Measurements from ENCODE around the gene SELP. TPM values are rescaled to one million over a fixed set of nuclear protein-coding genes. Genes with fewer than 3 reads are reported as not detected.

Gene SELP
- total and polyA plus RNA-seq, 9 of the 15 experiments (the other 6 are each of a cell fraction or from before 2014, with no cell fraction given), result not detected

DNA sequence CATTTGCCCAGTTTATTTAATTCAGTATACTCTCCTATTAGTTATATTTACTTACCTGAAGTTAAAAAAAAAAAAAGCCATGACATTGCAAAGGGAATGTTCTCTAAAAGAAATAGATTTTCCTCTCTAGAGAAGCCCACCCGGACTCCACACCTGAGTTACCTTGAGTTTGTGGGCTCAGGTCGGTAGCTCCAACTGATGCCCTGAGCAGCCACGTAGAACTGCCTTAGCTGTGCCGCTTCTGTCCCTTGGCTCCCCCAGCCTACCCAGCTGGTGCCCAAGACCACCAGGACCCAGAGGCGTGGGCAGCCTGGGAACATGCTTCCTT lies 43.9 kb downstream of the SELP start:
- no peak for FAIRE-seq
- Histone ChIP-seq H3K9me3 (replicated peaks; ENCODE audit: control insufficient read depth, insufficient read depth, low read depth, low read length) (no peaks in the 10 kb centered on the region), H3K79me2 (ENCODE audit: control insufficient read depth, insufficient read depth, low read length) (no peaks in the 10 kb centered on the region), H3K9ac (ENCODE audit: insufficient read depth in 1 of 2, low read depth in 2 of 2, low read length in 2 of 2) (peak overlapping the region in 1 of 2 experiments; percentile 15; a peak in 1 of 4 replicates), H3K4me1 (replicated peaks in 1 of 2; ENCODE audit: control insufficient read depth in 2 of 2, insufficient read depth in 2 of 2, low read length in 2 of 2) (peaks cover 0 to 4% of the 10 kb centered on the region in 2 experiments; a peak in 1 of 5 replicates), H3K4me3 (no peak overlapping the region), H2AFZ (ENCODE audit: low read depth, low read length) (no peak overlapping the region; the same call in 1 of the 2 replicates), H3K27ac (ENCODE audit: extremely low read depth, low read depth, low read length) (no peak overlapping the region), H3K36me3 (ENCODE audit: control insufficient read depth, insufficient read depth, low read length) (no peaks in the 10 kb centered on the region), H3K9me1 (ENCODE audit: control insufficient read depth, insufficient read depth, low read length) (no peaks in the 10 kb centered on the region), H3K4me2 (ENCODE audit: insufficient read depth, low read length) (no peak overlapping the region), H3K27me3 (ENCODE audit: control insufficient read depth in 2 of 2, insufficient read depth in 2 of 2, low read length in 2 of 2) (peaks cover 4 to 9% of the 10 kb centered on the region in 2 experiments; a peak in 1 of 5 replicates), H4K20me1 (replicated peaks; ENCODE audit: control insufficient read depth, insufficient read depth, low read length) (no peaks in the 10 kb centered on the region)
- 2% methylated on average over 5 of the region's 5 CpGs for WGBS (ENCODE audit: insufficient coverage, low coverage, missing lambda C conversion rate)
- no TSS peak for BruUV-seq (replicated peaks)
- peak; percentile 31; the same call in 1 of the 3 replicates for ATAC-seq
- ChIA-PET POLR2A (interaction anchor here (1.6 kb wide), 1 partner anchor 16 kb away, joined by 5 read pairs; no protein-coding TSS in a partner anchor), CTCF (ENCODE audit: low intra/inter-chr PET ratio) (no interaction called here)
- DNase-seq (ENCODE audit: extremely low read depth in 1 of 4, low spot score in 3 of 4), result no peak
- intact Hi-C loops (cut with micrococcal nuclease) (loop anchor here (1.0 to 5.0 kb wide), 2 partner anchors 126 to 223 kb away; partner anchors contain the start of gene SELL), in situ Hi-C loops (cut with MboI) (no loop called here)
- no peak for TF ChIP-seq ZNF584 (CRISPR knock-in tag; IDR thresholded peaks at IDR 0.05; ENCODE audit: low read depth)
- TF ChIP-seq ZC3H8 (IDR thresholded peaks at IDR 0.05), result no peak
- no peak for TF ChIP-seq PHF8 (IDR thresholded peaks at IDR 0.05; ENCODE audit: borderline replicate concordance, low read length)
- TF ChIP-seq TARDBP (IDR thresholded peaks at IDR 0.05), result no peak
- TF ChIP-seq EWSR1 (IDR thresholded peaks at IDR 0.05; ENCODE audit: borderline replicate concordance, low read depth, partially characterized antibody), result no peak
- no peak for TF ChIP-seq IRF2 (CRISPR knock-in tag; IDR thresholded peaks at IDR 0.05)

DNA sequence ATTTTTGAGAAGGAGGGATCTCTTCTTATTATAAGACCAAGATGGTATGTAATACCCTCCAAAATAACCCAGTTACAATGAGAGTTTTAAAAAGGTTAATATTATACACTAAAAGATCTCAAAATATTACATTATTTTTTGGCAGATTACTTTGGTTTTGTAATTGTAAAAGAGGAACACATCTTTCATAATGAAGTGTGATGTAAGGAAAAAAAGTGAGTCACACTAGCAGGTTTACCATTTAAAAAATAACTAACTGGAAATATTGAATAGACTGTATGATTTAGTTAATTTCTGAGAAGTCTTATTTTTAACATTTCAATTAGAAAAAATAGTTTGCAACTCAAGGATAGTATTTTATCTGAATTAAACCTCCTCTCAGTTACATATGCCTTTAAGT lies 44.7 kb downstream of the SELP start:
- H3K36me3 ChIP-seq (ENCODE audit: control insufficient read depth, insufficient read depth, low read length), result no peaks in the 10 kb centered on the region
- ATAC-seq (no peak), DNase-seq (ENCODE audit: extremely low read depth in 1 of 4, low spot score in 3 of 4) (no peak), FAIRE-seq (peak; percentile 51)
- no peaks in the 10 kb centered on the region for H3K9me1 ChIP-seq (ENCODE audit: control insufficient read depth, insufficient read depth, low read length)
- in situ Hi-C loops (cut with MboI) (no loop called here), intact Hi-C loops (cut with micrococcal nuclease) (loop anchor here (5.0 kb wide), 1 partner anchor 127 kb away; the partner anchor contains the start of gene SELL)
- CTCF ChIA-PET (ENCODE audit: low intra/inter-chr PET ratio), result no interaction called here
- no peaks in the 10 kb centered on the region for H3K9me3 ChIP-seq (replicated peaks; ENCODE audit: control insufficient read depth, insufficient read depth, low read depth, low read length)
- POLR2A ChIA-PET, result no interaction called here
- H3K27me3 ChIP-seq (ENCODE audit: control insufficient read depth in 2 of 2, insufficient read depth in 2 of 2, low read length in 2 of 2), result peaks cover 4 to 9% of the 10 kb centered on the region in 2 experiments; a peak in 1 of 5 replicates
- H3K9ac ChIP-seq (ENCODE audit: insufficient read depth in 1 of 2, low read depth in 2 of 2, low read length in 2 of 2), result no peak overlapping the region
- no TSS peak for BruUV-seq (replicated peaks)
- no peaks in the 10 kb centered on the region for H4K20me1 ChIP-seq (replicated peaks; ENCODE audit: control insufficient read depth, insufficient read depth, low read length)
- no peak overlapping the region for H3K27ac ChIP-seq (ENCODE audit: extremely low read depth, low read depth, low read length)
- H3K79me2 ChIP-seq (ENCODE audit: control insufficient read depth, insufficient read depth, low read length), result no peaks in the 10 kb centered on the region
- no peak overlapping the region for H3K4me2 ChIP-seq (ENCODE audit: insufficient read depth, low read length)
- peaks cover 0 to 4% of the 10 kb centered on the region in 2 experiments; a peak in 1 of 5 replicates for H3K4me1 ChIP-seq (replicated peaks in 1 of 2; ENCODE audit: control insufficient read depth in 2 of 2, insufficient read depth in 2 of 2, low read length in 2 of 2)
- no peak overlapping the region for H2AFZ ChIP-seq (ENCODE audit: low read depth, low read length)
- no peak overlapping the region for H3K4me3 ChIP-seq
- TF ChIP-seq, protein P1, sequence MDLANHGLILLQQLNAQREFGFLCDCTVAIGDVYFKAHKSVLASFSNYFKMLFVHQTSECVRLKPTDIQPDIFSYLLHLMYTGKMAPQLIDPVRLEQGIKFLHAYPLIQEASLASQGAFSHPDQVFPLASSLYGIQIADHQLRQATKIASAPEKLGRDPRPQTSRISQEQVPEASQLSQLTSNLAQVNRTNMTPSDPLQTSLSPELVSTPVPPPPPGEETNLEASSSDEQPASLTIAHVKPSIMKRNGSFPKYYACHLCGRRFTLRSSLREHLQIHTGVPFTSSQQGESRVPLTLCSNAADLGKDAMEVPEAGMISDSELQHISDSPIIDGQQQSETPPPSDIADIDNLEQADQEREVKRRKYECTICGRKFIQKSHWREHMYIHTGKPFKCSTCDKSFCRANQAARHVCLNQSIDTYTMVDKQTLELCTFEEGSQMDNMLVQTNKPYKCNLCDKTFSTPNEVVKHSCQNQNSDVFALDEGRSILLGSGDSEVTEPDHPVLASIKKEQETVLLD (IDR thresholded peaks at IDR 0.05), result no peak
- TF ChIP-seq ZNF512 (tag; IDR thresholded peaks at IDR 0.05), result no peak
- no peak for TF ChIP-seq HDAC2 (IDR thresholded peaks at IDR 0.05)
- no peak for TF ChIP-seq PHF21A (IDR thresholded peaks at IDR 0.05; ENCODE audit: borderline replicate concordance, low read depth)
- TF ChIP-seq MTF1 (CRISPR knock-in tag; IDR thresholded peaks at IDR 0.05; ENCODE audit: borderline replicate concordance), result no peak
- no peak for TF ChIP-seq PHB (CRISPR knock-in tag; IDR thresholded peaks at IDR 0.05)
- no peak for TF ChIP-seq ZNF707 (CRISPR knock-in tag; conservative IDR thresholded peaks at IDR 0.05)
- TF ChIP-seq NFIX (CRISPR knock-in tag; IDR thresholded peaks at IDR 0.05; ENCODE audit: low read depth), result no peak
- no peak for TF ChIP-seq EZH2 (IDR thresholded peaks at IDR 0.05; ENCODE audit: borderline replicate concordance, low read depth, low read length)
- no peak for TF ChIP-seq SAFB2 (IDR thresholded peaks at IDR 0.05; ENCODE audit: borderline replicate concordance, low read depth, low read length, severe bottlenecking)

All from K562 (cell line).